GM18858 (cell line): ENCODE measurements around the gene AOC3.
"Not testable (repeated sequence)": the region's sequence is repeated elsewhere in the genome, so short reads cannot be mapped to it uniquely, and the experiment has no call there.

ENCODE experiments used
- ATAC-seq: cut with Tn5 transposase; IDR thresholded peaks from one replicate; pipeline ENCODE4 v1.9.1; 2021; ENCODE audit not compliant: unreplicated experiment

The AOC3 gene

GRCh38 chr17:42891539-42892152, 40.6 kb downstream of the AOC3 start:
- no peak for ATAC-seq

- no peak for ATAC-seq
Observed at GRCh38 chr17:42893359-42893758, 42.4 kb downstream of the AOC3 start.

GRCh38 chr17:42894283-42895184, 43.5 kb downstream of the AOC3 start:
- no peak for ATAC-seq

- ATAC-seq = no peak
Observed at GRCh38 chr17:42895185-42895555, 44.2 kb downstream of the AOC3 start.

GRCh38 chr17:42898147-42898811, 47.3 kb downstream of the AOC3 start:
- no peak for ATAC-seq

- ATAC-seq = not testable (repeated sequence)
Observed at GRCh38 chr17:42899981-42900380, 49.0 kb downstream of the AOC3 start.

GRCh38 chr17:42900460-42901331, 49.7 kb downstream of the AOC3 start, which contains the start of gene G6PC1:
G6PC1 (plus strand) TSS chr17:42900799; CDS start chr17:42900877, 78 bp downstream.
- ATAC-seq = no peak

GRCh38 chr17:42901535-42902229, 50.7 kb downstream of the AOC3 start:
- no peak for ATAC-seq

- ATAC-seq = no peak
Observed at GRCh38 chr17:42904110-42904469, 53.1 kb downstream of the AOC3 start.

- no peak for ATAC-seq
Observed at GRCh38 chr17:42906772-42907446, 55.9 kb downstream of the AOC3 start.
